Ishikawa (cell line): Measurements from ENCODE around the gene EIF3L.

Experiments
- CEBPB ChIP-seq: IDR thresholded peaks from 2 replicates; pipeline ENCODE4 v1.6.1; 2012
- CREB1 ChIP-seq: IDR thresholded peaks from 2 replicates; pipeline ENCODE4 v1.6.1; 2012; ENCODE audit warnings: low read depth
- EP300 ChIP-seq: IDR thresholded peaks from 2 replicates; pipeline ENCODE4 v1.6.1; 2012; ENCODE audit warnings: borderline replicate concordance
- FOXM1 ChIP-seq: IDR thresholded peaks from 2 replicates; pipeline ENCODE4 v1.6.1; 2012; ENCODE audit warnings: low read depth, borderline replicate concordance
- MAX ChIP-seq: IDR thresholded peaks from 2 replicates; pipeline ENCODE4 v1.6.1; 2012
- RAD21 ChIP-seq: IDR thresholded peaks from 2 replicates; pipeline ENCODE4 v1.6.1; 2012; ENCODE audit warnings: low read depth
- REST ChIP-seq: IDR thresholded peaks from 2 replicates; pipeline ENCODE4 v1.6.1; 2012; ENCODE audit warnings: low read depth, mild to moderate bottlenecking
- TAF1 ChIP-seq: IDR thresholded peaks from 2 replicates; pipeline ENCODE4 v1.6.1; 2012; ENCODE audit warnings: low read depth, mild to moderate bottlenecking

GRCh38 chr22:37932821-37933578 lies 83.8 kb downstream of the EIF3L start:
- TF ChIP-seq MAX (no peak), CEBPB (no peak), FOXM1 (no peak), RAD21 (no peak), CREB1 (no peak), REST (no peak), TAF1 (no peak), EP300 (no peak)
